Astrocyte (in vitro differentiated cells and primary cell): Measurements from ENCODE around the gene ANXA1. TPM values are rescaled to one million over a fixed set of nuclear protein-coding genes. Genes with fewer than 3 reads are reported as not detected.

Source experiments
- DNase-seq: peaks from one replicate; pipeline ENCODE4 v3.0.0-alpha.2; 2010; ENCODE audit warnings: low read depth
- FAIRE-seq: peaks from 2 replicates; lab custom pipeline; 2011; peaks lifted over from hg19 to GRCh38; lab: Jason Lieb, UNC
- H2AFZ ChIP-seq: 2 replicates; pipeline ENCODE4 v1.6.0; 2012; ENCODE audit warnings: low read depth, low read length, inconsistent platforms
- H3K27ac ChIP-seq: 2 replicates; pipeline ENCODE4 v1.5.1; 2011; ENCODE audit warnings: low read depth, low read length, inconsistent platforms
- H3K27me3 ChIP-seq: 2 replicates; pipeline ENCODE4 v1.6.0; 2011; ENCODE audit warnings: low read length, inconsistent platforms; ENCODE audit not compliant: insufficient read depth
- H3K36me3 ChIP-seq: 2 replicates; pipeline ENCODE4 v1.5.1; 2011; ENCODE audit warnings: low read length, inconsistent platforms; ENCODE audit not compliant: insufficient read depth
- H3K4me1 ChIP-seq: 2 replicates; pipeline ENCODE4 v1.5.1; 2011; ENCODE audit warnings: low read length, inconsistent platforms; ENCODE audit not compliant: insufficient read depth
- H3K4me2 ChIP-seq: 2 replicates; pipeline ENCODE4 v1.6.0; 2012; ENCODE audit warnings: low read length, inconsistent platforms
- H3K4me3 ChIP-seq: 2 replicates; pipeline ENCODE4 v1.5.1; 2011; ENCODE audit warnings: low read depth, mild to moderate bottlenecking, low read length, inconsistent platforms; ENCODE audit not compliant: insufficient read depth
- H3K79me2 ChIP-seq: 2 replicates; pipeline ENCODE4 v1.6.0; 2012; ENCODE audit warnings: mild to moderate bottlenecking, low read length, inconsistent platforms; ENCODE audit not compliant: insufficient read depth
- H3K9ac ChIP-seq: 2 replicates; pipeline ENCODE4 v1.6.0; 2012; ENCODE audit warnings: mild to moderate bottlenecking, low read length, inconsistent platforms
- H3K9me3 ChIP-seq: 2 replicates; pipeline ENCODE4 v1.5.1; 2012; ENCODE audit warnings: low read depth, mild to moderate bottlenecking, low read length, inconsistent platforms; ENCODE audit not compliant: insufficient read depth
- H4K20me1 ChIP-seq: 2 replicates; pipeline ENCODE4 v1.6.0; 2012; ENCODE audit warnings: low read length, inconsistent platforms; ENCODE audit not compliant: insufficient read depth
- H3K27ac Mint-ChIP-seq: one replicate; pipeline ENCODE4 v1.8.0; 2021; ENCODE audit warnings: mild to moderate bottlenecking, mixed read lengths; ENCODE audit not compliant: unreplicated experiment
- H3K27me3 Mint-ChIP-seq: one replicate; pipeline ENCODE4 v1.8.0; 2021; ENCODE audit warnings: low read depth, mixed read lengths; ENCODE audit not compliant: unreplicated experiment
- H3K36me3 Mint-ChIP-seq: one replicate; pipeline ENCODE4 v1.8.0; 2021; ENCODE audit warnings: low read depth, mixed read lengths; ENCODE audit not compliant: unreplicated experiment
- H3K4me1 Mint-ChIP-seq: one replicate; pipeline ENCODE4 v1.8.0; 2021; ENCODE audit warnings: low read depth, mixed read lengths; ENCODE audit not compliant: unreplicated experiment
- H3K4me3 Mint-ChIP-seq: one replicate; pipeline ENCODE4 v1.8.0; 2021; ENCODE audit warnings: mild to moderate bottlenecking, moderate library complexity, mixed read lengths; ENCODE audit not compliant: unreplicated experiment
- H3K9me3 Mint-ChIP-seq: one replicate; pipeline ENCODE4 v1.8.0; 2021; ENCODE audit warnings: mild to moderate bottlenecking, mixed read lengths; ENCODE audit not compliant: unreplicated experiment
- CTCF ChIP-seq: IDR thresholded peaks from 2 replicates; pipeline ENCODE4 v1.5.1; 2011; ENCODE audit warnings: low read depth, mild to moderate bottlenecking, inconsistent platforms, low read length, moderate library complexity; ENCODE audit not compliant: insufficient read depth
- EZH2 ChIP-seq: IDR thresholded peaks from 2 replicates; pipeline ENCODE4 v1.6.1; 2012; ENCODE audit warnings: mild to moderate bottlenecking, low read length, inconsistent platforms; ENCODE audit not compliant: insufficient read depth
- total RNA-seq: library from RNA; stranded (reverse); gene quantifications from 2 replicates; pipeline ENCODE4 v1.2.1, GENCODE V29; 2021

ANXA1 gene
- total RNA-seq, 1 donor from 2014 or later = 637 TPM

GRCh38 chr9:73206851-73207250 is 55.2 kb downstream of the ANXA1 start:
- Mint-ChIP-seq H3K9me3 (no peaks in the 10 kb centered on the region), H3K27ac (no peak overlapping the region), H3K4me3 (no peak overlapping the region), H3K36me3 (no peaks in the 10 kb centered on the region), H3K27me3 (no peaks in the 10 kb centered on the region), H3K4me1 (no peaks in the 10 kb centered on the region)
- DNase-seq = no peak
- Histone ChIP-seq H3K27ac (no peak overlapping the region), H3K4me2 (no peak overlapping the region), H3K4me3 (no peak overlapping the region), H4K20me1 (no peaks in the 10 kb centered on the region), H3K79me2 (no peaks in the 10 kb centered on the region), H3K27me3 (no peaks in the 10 kb centered on the region), H3K9me3 (no peaks in the 10 kb centered on the region), H3K9ac (no peak overlapping the region), H3K4me1 (no peaks in the 10 kb centered on the region), H2AFZ (no peak overlapping the region), H3K36me3 (no peaks in the 10 kb centered on the region)
- FAIRE-seq = no peak
- TF ChIP-seq CTCF = no peak
- TF ChIP-seq EZH2 = no peak

GRCh38 chr9:73210886-73211666 is 59.4 kb downstream of the ANXA1 start:
- no peaks in the 10 kb centered on the region for H4K20me1 ChIP-seq
- DNase-seq = no peak
- no peak overlapping the region for H3K9ac ChIP-seq
- no peak for TF ChIP-seq CTCF
- TF ChIP-seq EZH2 = no peak
- no peak overlapping the region for H3K27ac Mint-ChIP-seq
- H3K9me3 Mint-ChIP-seq = no peaks in the 10 kb centered on the region
- no peak for FAIRE-seq
- no peak overlapping the region for H3K4me3 ChIP-seq
- no peak overlapping the region for H3K27ac ChIP-seq
- H3K79me2 ChIP-seq = no peaks in the 10 kb centered on the region
- no peak overlapping the region for H2AFZ ChIP-seq
- H3K4me3 Mint-ChIP-seq = no peak overlapping the region
- H3K36me3 ChIP-seq = no peaks in the 10 kb centered on the region
- no peaks in the 10 kb centered on the region for H3K4me1 Mint-ChIP-seq
- H3K36me3 Mint-ChIP-seq = no peaks in the 10 kb centered on the region
- H3K27me3 ChIP-seq = no peaks in the 10 kb centered on the region
- no peak overlapping the region for H3K4me2 ChIP-seq
- H3K9me3 ChIP-seq = no peaks in the 10 kb centered on the region
- H3K4me1 ChIP-seq = no peaks in the 10 kb centered on the region
- no peaks in the 10 kb centered on the region for H3K27me3 Mint-ChIP-seq

- Histone ChIP-seq H3K9ac (no peak overlapping the region), H3K4me1 (no peaks in the 10 kb centered on the region), H4K20me1 (no peaks in the 10 kb centered on the region), H3K27ac (no peak overlapping the region), H3K4me3 (no peak overlapping the region), H3K79me2 (no peaks in the 10 kb centered on the region), H3K9me3 (no peaks in the 10 kb centered on the region), H3K36me3 (no peaks in the 10 kb centered on the region), H2AFZ (no peak overlapping the region), H3K4me2 (no peak overlapping the region), H3K27me3 (no peaks in the 10 kb centered on the region)
- FAIRE-seq (no peak), DNase-seq (no peak)
- H3K27ac Mint-ChIP-seq = no peak overlapping the region
- H3K9me3 Mint-ChIP-seq = peaks cover under 1% of the 10 kb centered on the region
- no peak overlapping the region for H3K4me3 Mint-ChIP-seq
- H3K27me3 Mint-ChIP-seq = no peaks in the 10 kb centered on the region
- no peak for TF ChIP-seq CTCF
- TF ChIP-seq EZH2 = no peak
- H3K4me1 Mint-ChIP-seq = no peaks in the 10 kb centered on the region
- H3K36me3 Mint-ChIP-seq = no peaks in the 10 kb centered on the region
Observed at GRCh38 chr9:73213300-73213699, 61.6 kb downstream of the ANXA1 start.
